Colonic mucosa (tissue), 4 donors: ENCODE data around the gene OPCML. TPM values are rescaled to one million over a fixed set of nuclear protein-coding genes. Genes with fewer than 3 reads are reported as not detected.

Source experiments
- DNase-seq: peaks from one replicate; pipeline ENCODE4 v3.0.0-alpha.2; 2020
- H3K27ac ChIP-seq: fragments of 200-600 bp; one replicate; pipeline ENCODE4 v1.8.0; 2021
- H3K27me3 ChIP-seq: fragments of 200-600 bp; one replicate; pipeline ENCODE4 v1.8.0; 2021
- H3K36me3 ChIP-seq: fragments of 200-600 bp; one replicate; pipeline ENCODE4 v1.8.0; 2021
- H3K4me1 ChIP-seq: fragments of 200-600 bp; one replicate; pipeline ENCODE4 v1.8.0; 2021; ENCODE audit warnings: mild to moderate bottlenecking
- H3K4me3 ChIP-seq: fragments of 200-600 bp; one replicate; pipeline ENCODE4 v1.8.0; 2021
- H3K9ac ChIP-seq, 2 donors: one replicate each; pipeline ENCODE4 v1.7.0; 2013; ENCODE audit warnings: control low read depth in 2 of 2, low read depth in 2 of 2, low read length in 2 of 2
- H3K9me3 ChIP-seq: fragments of 200-600 bp; one replicate; pipeline ENCODE4 v1.8.0; 2021
- intact Hi-C: fragments of 100-400 bp; cut with DNase I; formaldehyde crosslinking; loops from one replicate; pipeline ENCODE4 v1.14.1; 2022
- total RNA-seq, 2 donors: library from RNA; stranded (reverse); fragmentation: NEBNext Ultra II Directional in 1 of 2; extraction: Animal tissue kit (Norgen Biotek cat#: 25700) in 1 of 2; gene quantifications; one replicate each; pipeline ENCODE4 v1.2.1, GENCODE V29; 2021
- TF ChIP-seq, protein P1 (sequence below): fragments of 200-600 bp; IDR thresholded peaks from one replicate; pipeline ENCODE4 v1.8.0; 2022; ENCODE audit warnings: antibody characterized with exemption, mild to moderate bottlenecking
- donor health status: healthy.
- donor health status: DM: no; HTN: no; CAD: no.
- donor health status: DM: no; HTN: no; CAD: no.

OPCML gene
- total RNA-seq, 2 donors from 2014 or later = 0.08 TPM; not detected in 1

- Histone ChIP-seq H3K4me1 (no peaks in the 10 kb centered on the region), H3K36me3 (no peaks in the 10 kb centered on the region), H3K27ac (no peak overlapping the region), H3K4me3 (no peak overlapping the region), H3K9ac (no peak overlapping the region), H3K9me3 (no peaks in the 10 kb centered on the region), H3K27me3 (peaks cover 7% of the 10 kb centered on the region)
- TF ChIP-seq, protein P1, sequence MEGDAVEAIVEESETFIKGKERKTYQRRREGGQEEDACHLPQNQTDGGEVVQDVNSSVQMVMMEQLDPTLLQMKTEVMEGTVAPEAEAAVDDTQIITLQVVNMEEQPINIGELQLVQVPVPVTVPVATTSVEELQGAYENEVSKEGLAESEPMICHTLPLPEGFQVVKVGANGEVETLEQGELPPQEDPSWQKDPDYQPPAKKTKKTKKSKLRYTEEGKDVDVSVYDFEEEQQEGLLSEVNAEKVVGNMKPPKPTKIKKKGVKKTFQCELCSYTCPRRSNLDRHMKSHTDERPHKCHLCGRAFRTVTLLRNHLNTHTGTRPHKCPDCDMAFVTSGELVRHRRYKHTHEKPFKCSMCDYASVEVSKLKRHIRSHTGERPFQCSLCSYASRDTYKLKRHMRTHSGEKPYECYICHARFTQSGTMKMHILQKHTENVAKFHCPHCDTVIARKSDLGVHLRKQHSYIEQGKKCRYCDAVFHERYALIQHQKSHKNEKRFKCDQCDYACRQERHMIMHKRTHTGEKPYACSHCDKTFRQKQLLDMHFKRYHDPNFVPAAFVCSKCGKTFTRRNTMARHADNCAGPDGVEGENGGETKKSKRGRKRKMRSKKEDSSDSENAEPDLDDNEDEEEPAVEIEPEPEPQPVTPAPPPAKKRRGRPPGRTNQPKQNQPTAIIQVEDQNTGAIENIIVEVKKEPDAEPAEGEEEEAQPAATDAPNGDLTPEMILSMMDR = no peak
- DNase-seq = no peak
- intact Hi-C loops = no loop called here
These were observed 584.0 kb downstream of the OPCML start for GRCh38 chr11:132948252-132948651.

- no peak for DNase-seq
- intact Hi-C loops = loop anchor here (5.0 kb wide), 1 partner anchor 1197 kb away; no protein-coding TSS in a partner anchor
- Histone ChIP-seq H3K4me1 (no peaks in the 10 kb centered on the region), H3K36me3 (no peaks in the 10 kb centered on the region), H3K9me3 (no peaks in the 10 kb centered on the region), H3K27me3 (peaks cover 7% of the 10 kb centered on the region), H3K4me3 (no peak overlapping the region), H3K9ac (no peak overlapping the region), H3K27ac (no peak overlapping the region)
- TF ChIP-seq, protein P1 = no peak
These were observed 587.7 kb downstream of the OPCML start for GRCh38 chr11:132944569-132944944.

GRCh38 chr11:132943706-132944568 lies 588.4 kb downstream of the OPCML start:
- no peaks in the 10 kb centered on the region for H3K9me3 ChIP-seq
- TF ChIP-seq, protein P1 = no peak
- no peaks in the 10 kb centered on the region for H3K4me1 ChIP-seq
- DNase-seq = no peak
- H3K4me3 ChIP-seq = no peak overlapping the region
- peaks cover 7% of the 10 kb centered on the region for H3K27me3 ChIP-seq
- intact Hi-C loops = loop anchor here (5.0 kb wide), 1 partner anchor 1197 kb away; no protein-coding TSS in a partner anchor
- no peaks in the 10 kb centered on the region for H3K36me3 ChIP-seq
- H3K27ac ChIP-seq = no peak overlapping the region
- H3K9ac ChIP-seq = no peak overlapping the region

DNA sequence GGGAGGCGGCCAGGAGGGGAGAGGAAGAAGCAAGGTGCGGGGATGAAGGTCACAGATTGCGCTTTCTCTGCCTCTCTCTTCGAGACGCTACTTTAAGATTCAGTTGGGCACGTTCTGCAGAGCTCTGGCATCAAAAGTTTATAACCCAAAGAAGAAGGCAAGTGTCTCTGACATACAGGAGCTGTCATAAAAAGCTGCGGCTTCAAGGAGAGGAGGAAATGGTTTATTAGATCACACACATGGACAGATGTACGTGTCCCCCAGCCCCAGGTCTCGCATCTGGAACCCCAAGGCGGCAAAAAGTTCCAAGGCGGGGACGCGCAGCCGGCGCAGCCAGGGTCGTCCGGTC lies 589.0 kb downstream of the OPCML start:
- Histone ChIP-seq H3K9me3 (no peaks in the 10 kb centered on the region), H3K36me3 (no peaks in the 10 kb centered on the region), H3K27me3 (peaks cover 7% of the 10 kb centered on the region), H3K4me1 (no peaks in the 10 kb centered on the region), H3K27ac (no peak overlapping the region), H3K9ac (no peak overlapping the region), H3K4me3 (no peak overlapping the region)
- intact Hi-C loops = loop anchor here (5.0 kb wide), 1 partner anchor 1196 kb away; no protein-coding TSS in a partner anchor
- DNase-seq = no peak
- TF ChIP-seq, protein P1 = no peak

- Histone ChIP-seq H3K9me3 (no peaks in the 10 kb centered on the region), H3K27ac (no peak overlapping the region), H3K4me3 (no peak overlapping the region), H3K36me3 (no peaks in the 10 kb centered on the region), H3K4me1 (no peaks in the 10 kb centered on the region), H3K9ac (no peak overlapping the region), H3K27me3 (peaks cover 7% of the 10 kb centered on the region)
- intact Hi-C loops = loop anchor here (5.0 kb wide), 1 partner anchor 1195 kb away; no protein-coding TSS in a partner anchor
- no peak for DNase-seq
- TF ChIP-seq, protein P1 = no peak
These were observed 589.5 kb downstream of the OPCML start for GRCh38 chr11:132942611-132943356.
